Endothelial cell of umbilical vein (primary cell): ENCODE results near the gene ARFRP1. TPM values are rescaled to one million over a fixed set of nuclear protein-coding genes. Genes with fewer than 3 reads are reported as not detected.

Experiments used
- BruUV-seq: library from RNA; stranded (reverse); fragments of 400-500 nt; replicated peaks from 2 replicates; lab custom pipeline; 2021; lab: Mats Ljungman, UMichigan
- CTCF ChIA-PET: fragments of 300-600, 350-600 bp; sonication (Branson Sonifier 250); formaldehyde crosslinking; loops from one replicate; lab custom pipeline; 2021; ENCODE audit warnings: antibody characterized with exemption, inconsistent platforms; lab: Charles Lee
- POLR2A ChIA-PET: fragments of 300-600, 350-600 bp; sonication (Branson Sonifier 250); formaldehyde crosslinking; loops from one replicate; lab custom pipeline; 2021; ENCODE audit warnings: antibody characterized with exemption, inconsistent platforms; lab: Charles Lee
- DNase-seq: peaks from one replicate; pipeline ENCODE4 v3.0.0-alpha.2; 2011; ENCODE audit warnings: low read depth, low spot score
- FAIRE-seq: peaks from 2 replicates; lab custom pipeline; 2011; peaks lifted over from hg19 to GRCh38; lab: Jason Lieb, UNC
- H2AFZ ChIP-seq: 2 replicates; pipeline ENCODE4 v1.6.0; 2012; ENCODE audit warnings: low read depth, low read length, control low read depth, inconsistent platforms
- H3K27ac ChIP-seq: 2 replicates; pipeline ENCODE4 v1.5.1; 2011; ENCODE audit warnings: low read depth, mild to moderate bottlenecking, control low read depth, low read length, moderate library complexity; ENCODE audit not compliant: insufficient read depth
- H3K27me3 ChIP-seq, 2 experiments: 2 replicates each; pipeline versions ENCODE4 v1.6.0 to v1.6.1; 2011; ENCODE audit warnings: low read length in 2 of 2, mixed read lengths in 1 of 2; ENCODE audit not compliant: control insufficient read depth in 2 of 2, insufficient read depth in 2 of 2
- H3K36me3 ChIP-seq, 2 experiments: 2 replicates in 1 of 2; 3 replicates in 1 of 2; pipeline ENCODE4 v1.5.1; 2011; ENCODE audit warnings: low read length in 2 of 2, mild to moderate bottlenecking in 1 of 2, moderate library complexity in 1 of 2; ENCODE audit not compliant: control insufficient read depth in 2 of 2, insufficient read depth in 2 of 2; ENCODE audit errors: extremely low read depth in 1 of 2
- H3K4me1 ChIP-seq: 3 replicates; pipeline ENCODE4 v1.5.1; 2011; ENCODE audit warnings: mild to moderate bottlenecking, low read length; ENCODE audit not compliant: control insufficient read depth, insufficient read depth; ENCODE audit errors: extremely low read depth
- H3K4me2 ChIP-seq: 2 replicates; pipeline ENCODE4 v1.6.1; 2011; ENCODE audit warnings: low read length, control low read depth, mixed read lengths; ENCODE audit not compliant: insufficient read depth
- H3K4me3 ChIP-seq, 3 experiments: fragments of 200-600 bp in 1 of 3; sonication (generic), shearing (Covaris generic) in 1 of 3; replicated peaks in 1 of 3; 2 replicates each; pipeline ENCODE4 v1.5.1; 2011 to 2016; ENCODE audit warnings: control low read depth in 3 of 3, low read length in 3 of 3, mild to moderate bottlenecking in 2 of 3, inconsistent platforms in 1 of 3, low read depth in 1 of 3, moderate library complexity in 1 of 3; ENCODE audit not compliant: insufficient read depth in 1 of 3
- H3K79me2 ChIP-seq: 2 replicates; pipeline ENCODE4 v1.6.0; 2012; ENCODE audit warnings: low read length, inconsistent platforms; ENCODE audit not compliant: control insufficient read depth, insufficient read depth
- H3K9ac ChIP-seq: replicated peaks from 2 replicates; pipeline ENCODE3; 2011; ENCODE audit warnings: low read length, control low read depth; ENCODE audit not compliant: insufficient read depth; ENCODE audit errors: extremely low read depth
- H3K9me1 ChIP-seq: replicated peaks from 3 replicates; pipeline ENCODE4 v1.6.0; 2011; ENCODE audit warnings: mild to moderate bottlenecking, low read length; ENCODE audit not compliant: control insufficient read depth, insufficient read depth; ENCODE audit errors: extremely low read depth
- H3K9me3 ChIP-seq: replicated peaks from 2 replicates; pipeline ENCODE4 v1.5.1; 2012; ENCODE audit warnings: low read length, inconsistent platforms; ENCODE audit not compliant: control insufficient read depth, insufficient read depth
- H4K20me1 ChIP-seq: replicated peaks from 2 replicates; pipeline ENCODE3; 2011; ENCODE audit warnings: mild to moderate bottlenecking, low read length; ENCODE audit not compliant: control insufficient read depth, insufficient read depth; ENCODE audit errors: extremely low read depth
- EZH2 ChIP-seq: IDR thresholded peaks from 2 replicates; pipeline ENCODE4 v1.6.1; 2012; ENCODE audit warnings: borderline replicate concordance, low read depth, mild to moderate bottlenecking, moderate library complexity, low read length, inconsistent platforms; ENCODE audit not compliant: severe bottlenecking
- FOS ChIP-seq: IDR thresholded peaks from 2 replicates; pipeline ENCODE4 v1.6.1; 2011; ENCODE audit warnings: mild to moderate bottlenecking, low read length, moderate library complexity, borderline replicate concordance; ENCODE audit not compliant: insufficient read depth
- GATA2 ChIP-seq: IDR thresholded peaks from 2 replicates; pipeline ENCODE4 v1.7.0; 2011; ENCODE audit warnings: low read depth, mild to moderate bottlenecking, moderate library complexity, mixed read lengths, low read length; ENCODE audit not compliant: insufficient read length, insufficient read depth
- JUN ChIP-seq: IDR thresholded peaks from 2 replicates; pipeline ENCODE4 v1.6.1; 2011; ENCODE audit warnings: borderline replicate concordance, low read depth; ENCODE audit not compliant: insufficient read length, insufficient read depth
- MYC ChIP-seq: IDR thresholded peaks from one replicate; pipeline ENCODE4 v1.6.1; 2011; ENCODE audit warnings: mild to moderate bottlenecking, low read depth, low read length
- POLR2A ChIP-seq: IDR thresholded peaks from 2 replicates; pipeline ENCODE4 v1.6.1; 2012; ENCODE audit warnings: low read depth, mild to moderate bottlenecking, control low read depth, low read length
- POLR2AphosphoS5 ChIP-seq: IDR thresholded peaks from 2 replicates; pipeline ENCODE4 v1.6.1; 2012; ENCODE audit warnings: low read depth, mild to moderate bottlenecking, control low read depth, low read length, moderate library complexity; ENCODE audit not compliant: insufficient read depth
- dilution Hi-C: fragments of 300-500 bp; cut with MboI; formaldehyde crosslinking; loops from one replicate; pipeline ENCODE4 v1.15.0; 2019; ENCODE audit warnings: low sequenced_read_pairs; ENCODE audit not compliant: extremely low pct_ligation_motif_present
- intact Hi-C: fragments of 100-400 bp; cut with micrococcal nuclease; formaldehyde crosslinking; loops from one replicate; pipeline ENCODE4 v1.10.0; 2022
- polyA plus RNA-seq, 4 experiments: library from polyadenylated mRNA; depleted of rRNA in 3 of 4; stranded (reverse) in 3 of 4; unstranded in 1 of 4; fragments of >200 nt; gene quantifications; 2 replicates each; pipeline versions ENCODE4 v1.2.1 to v1.2.3, GENCODE V29; 2011 to 2012; ENCODE audit warnings: missing spikeins in 1 of 4
- total RNA-seq: library from RNA; stranded (reverse); gene quantifications from 2 replicates; pipeline ENCODE4 v1.2.3, GENCODE V29; 2021
- TF ChIP-seq, protein P1 (sequence below), 2 donors: IDR thresholded peaks; 1 replicate in 1 of 2; 2 replicates in 1 of 2; pipeline ENCODE4 v1.5.1; 2011; ENCODE audit warnings: low read length in 2 of 2, mild to moderate bottlenecking in 2 of 2, moderate library complexity in 2 of 2, control low read depth in 1 of 2, inconsistent platforms in 1 of 2, low read depth in 1 of 2; ENCODE audit not compliant: insufficient read depth in 1 of 2; ENCODE audit errors: extremely low read depth in 1 of 2
- TF ChIP-seq, protein P2 (sequence below): IDR thresholded peaks from 2 replicates; pipeline ENCODE4 v1.6.1; 2011; ENCODE audit not compliant: insufficient read depth, insufficient read length

ARFRP1 gene
- total and polyA plus RNA-seq, 2 donors (not counting 3 experiments of a cell fraction or from before 2014, with no cell fraction given) = 48.7 to 51.6 TPM

DNA sequence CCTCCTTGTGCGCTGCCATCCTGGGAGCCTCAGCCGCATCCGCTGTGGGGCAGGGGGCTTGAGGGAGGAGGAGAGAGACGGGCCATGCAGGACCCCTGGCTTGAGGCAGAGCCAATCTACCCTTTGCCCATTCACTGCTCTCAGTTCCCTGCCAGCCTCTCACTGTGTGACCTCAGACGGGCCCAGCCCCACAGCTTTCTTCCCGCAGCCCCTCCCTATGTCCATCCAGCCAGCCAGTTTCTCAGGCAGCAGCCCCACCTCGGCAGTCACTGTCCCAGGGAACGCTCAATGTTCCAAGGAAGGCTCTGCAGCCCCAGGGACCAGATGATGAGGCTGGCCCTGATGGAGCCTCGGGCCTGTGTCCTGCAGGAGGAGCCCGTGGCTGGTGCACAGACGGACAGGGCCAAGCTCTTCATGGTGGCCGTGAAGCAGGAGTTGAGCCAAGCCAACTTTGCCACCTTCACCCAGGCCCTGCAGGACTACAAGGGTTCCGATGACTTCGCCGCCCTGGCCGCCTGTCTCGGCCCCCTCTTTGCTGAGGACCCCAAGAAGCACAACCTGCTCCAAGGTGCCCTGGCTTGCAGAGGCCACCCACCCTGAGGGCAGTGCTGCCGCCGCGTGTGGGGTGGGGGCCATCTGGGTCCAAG lies 15.2 kb downstream of the ARFRP1 start:
- dilution Hi-C loops = no loop called here
- no peaks in the 10 kb centered on the region for H3K9me1 ChIP-seq
- no peak overlapping the region for H3K27ac ChIP-seq
- POLR2A ChIA-PET = no interaction called here
- H2AFZ ChIP-seq = no peak overlapping the region
- H3K79me2 ChIP-seq = no peaks in the 10 kb centered on the region
- TF ChIP-seq POLR2AphosphoS5 (no peak), POLR2A (no peak), FOS (no peak), JUN (no peak), MYC (no peak), EZH2 (no peak), GATA2 (no peak)
- TF ChIP-seq, protein P1, sequence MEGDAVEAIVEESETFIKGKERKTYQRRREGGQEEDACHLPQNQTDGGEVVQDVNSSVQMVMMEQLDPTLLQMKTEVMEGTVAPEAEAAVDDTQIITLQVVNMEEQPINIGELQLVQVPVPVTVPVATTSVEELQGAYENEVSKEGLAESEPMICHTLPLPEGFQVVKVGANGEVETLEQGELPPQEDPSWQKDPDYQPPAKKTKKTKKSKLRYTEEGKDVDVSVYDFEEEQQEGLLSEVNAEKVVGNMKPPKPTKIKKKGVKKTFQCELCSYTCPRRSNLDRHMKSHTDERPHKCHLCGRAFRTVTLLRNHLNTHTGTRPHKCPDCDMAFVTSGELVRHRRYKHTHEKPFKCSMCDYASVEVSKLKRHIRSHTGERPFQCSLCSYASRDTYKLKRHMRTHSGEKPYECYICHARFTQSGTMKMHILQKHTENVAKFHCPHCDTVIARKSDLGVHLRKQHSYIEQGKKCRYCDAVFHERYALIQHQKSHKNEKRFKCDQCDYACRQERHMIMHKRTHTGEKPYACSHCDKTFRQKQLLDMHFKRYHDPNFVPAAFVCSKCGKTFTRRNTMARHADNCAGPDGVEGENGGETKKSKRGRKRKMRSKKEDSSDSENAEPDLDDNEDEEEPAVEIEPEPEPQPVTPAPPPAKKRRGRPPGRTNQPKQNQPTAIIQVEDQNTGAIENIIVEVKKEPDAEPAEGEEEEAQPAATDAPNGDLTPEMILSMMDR (IDR thresholded peaks at IDR 0.05; ENCODE audit: extremely low read depth in 1 of 2, insufficient read depth in 1 of 2, low read depth in 1 of 2, low read length in 2 of 2) = no peak
- TF ChIP-seq, protein P2, sequence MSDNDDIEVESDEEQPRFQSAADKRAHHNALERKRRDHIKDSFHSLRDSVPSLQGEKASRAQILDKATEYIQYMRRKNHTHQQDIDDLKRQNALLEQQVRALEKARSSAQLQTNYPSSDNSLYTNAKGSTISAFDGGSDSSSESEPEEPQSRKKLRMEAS = no peak
- H3K36me3 ChIP-seq = no peaks in the 10 kb centered on the region
- DNase-seq = no peak
- FAIRE-seq = no peak
- no peaks in the 10 kb centered on the region for H4K20me1 ChIP-seq
- no peak overlapping the region for H3K4me2 ChIP-seq
- no peaks in the 10 kb centered on the region for H3K27me3 ChIP-seq
- peaks cover 25% of the 10 kb centered on the region for H3K4me1 ChIP-seq
- CTCF ChIA-PET = interaction anchor here (1.4 to 1.5 kb wide), 2 partner anchors 10 to 51 kb away, joined by 3 to 4 read pairs; no protein-coding TSS in a partner anchor
- no TSS peak for BruUV-seq
- intact Hi-C loops = no loop called here
- no peak overlapping the region for H3K4me3 ChIP-seq
- no peaks in the 10 kb centered on the region for H3K9me3 ChIP-seq
- no peak overlapping the region for H3K9ac ChIP-seq
